MM.1S (cell line): ENCODE data around the gene TKT.

Experiments
- DNase-seq: peaks from one replicate; pipeline ENCODE4 v3.0.0-alpha.2; 2015
- H2AFZ ChIP-seq: fragments of 300-600 bp; sonication (generic); 2 replicates; pipeline ENCODE4 v1.6.0; 2016; ENCODE audit warnings: antibody characterized with exemption, low read length
- H3F3A ChIP-seq: fragments of 300-600 bp; sonication (generic); 2 replicates; pipeline ENCODE4 v1.6.1; 2016; ENCODE audit warnings: mild to moderate bottlenecking, antibody characterized with exemption, low read length, moderate library complexity, mixed read lengths; ENCODE audit not compliant: insufficient read depth
- H3K27ac ChIP-seq: fragments of 300-600 bp; sonication (generic); 2 replicates; pipeline ENCODE4 v1.5.1; 2016; ENCODE audit warnings: mild to moderate bottlenecking, low read length
- H3K27me3 ChIP-seq: fragments of 300-600 bp; sonication (generic); replicated peaks from 2 replicates; pipeline ENCODE4 v1.6.0; 2016; ENCODE audit warnings: low read length; ENCODE audit not compliant: insufficient read depth
- H3K36me3 ChIP-seq: fragments of 300-600 bp; sonication (generic); replicated peaks from 2 replicates; pipeline ENCODE4 v1.6.1; 2016; ENCODE audit warnings: mild to moderate bottlenecking, low read length, mixed read lengths; ENCODE audit not compliant: insufficient read depth
- H3K4me1 ChIP-seq: fragments of 300-600 bp; sonication (generic); 2 replicates; pipeline ENCODE4 v1.6.1; 2016; ENCODE audit warnings: low read length, mixed read lengths
- H3K4me2 ChIP-seq: fragments of 300-600 bp; sonication (generic); 2 replicates; pipeline ENCODE4 v1.6.0; 2016; ENCODE audit warnings: low read depth, low read length
- H3K4me3 ChIP-seq: fragments of 300-600 bp; sonication (generic); 2 replicates; pipeline ENCODE4 v1.5.1; 2016; ENCODE audit warnings: low read length, mixed read lengths
- H3K79me2 ChIP-seq: fragments of 300-600 bp; sonication (generic); 2 replicates; pipeline ENCODE4 v1.6.1; 2016; ENCODE audit warnings: mixed run types, low read length, mixed read lengths
- H3K9ac ChIP-seq: fragments of 300-600 bp; sonication (generic); 2 replicates; pipeline ENCODE4 v1.6.1; 2016; ENCODE audit warnings: low read length, mixed read lengths
- H3K9me2 ChIP-seq: fragments of 300-600 bp; sonication (generic); replicated peaks from 2 replicates; pipeline ENCODE4 v1.6.1; 2016; ENCODE audit warnings: mild to moderate bottlenecking, low read length, mixed read lengths; ENCODE audit not compliant: insufficient read depth
- H3K9me3 ChIP-seq: fragments of 300-600 bp; sonication (generic); replicated peaks from 2 replicates; pipeline ENCODE4 v1.6.1; 2016; ENCODE audit warnings: mild to moderate bottlenecking, low read length, mixed read lengths; ENCODE audit not compliant: insufficient read depth
- H4K20me1 ChIP-seq: fragments of 300-600 bp; sonication (generic); 2 replicates; pipeline ENCODE4 v1.6.1; 2016; ENCODE audit warnings: mild to moderate bottlenecking, low read length, moderate library complexity, mixed read lengths; ENCODE audit not compliant: insufficient read depth
- EZH2 ChIP-seq: fragments of 300-600 bp; sonication (generic); optimal IDR thresholded peaks from 2 replicates; pipeline ENCODE3; 2017; ENCODE audit warnings: low read depth, mild to moderate bottlenecking, antibody characterized with exemption, low read length, mixed read lengths
- EZH2phosphoT487 ChIP-seq: fragments of 300-600 bp; sonication (generic); IDR thresholded peaks from 2 replicates; pipeline ENCODE4 v1.6.1; 2018; ENCODE audit warnings: antibody characterized with exemption, low read length
- TF ChIP-seq, protein P1 (sequence below): fragments of 300-600 bp; sonication (generic); IDR thresholded peaks from 2 replicates; pipeline ENCODE4 v1.5.1; 2016; ENCODE audit warnings: antibody characterized with exemption, low read length, mixed read lengths

Gene TKT

DNA sequence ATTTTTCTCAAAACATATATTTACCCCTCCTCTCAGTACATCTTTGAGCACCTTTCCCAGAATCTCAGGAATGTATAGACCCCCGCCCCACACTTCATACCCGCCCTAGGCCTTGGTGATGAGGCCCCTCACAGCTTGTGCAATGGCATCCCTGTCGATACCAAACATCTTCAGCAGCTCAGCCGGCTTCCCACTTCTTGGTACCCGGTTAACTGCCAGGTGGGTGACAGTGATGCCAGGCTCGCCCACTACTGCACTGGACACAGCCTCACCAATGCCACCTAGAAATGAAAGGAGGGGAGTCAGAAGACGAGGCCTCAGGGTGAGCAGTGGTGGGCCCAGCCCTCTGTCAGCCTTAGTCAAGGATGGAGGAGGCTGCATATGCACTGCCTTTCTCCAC is 30.2 kb downstream of the TKT start:
- no peaks in the 10 kb centered on the region for H4K20me1 ChIP-seq

DNA sequence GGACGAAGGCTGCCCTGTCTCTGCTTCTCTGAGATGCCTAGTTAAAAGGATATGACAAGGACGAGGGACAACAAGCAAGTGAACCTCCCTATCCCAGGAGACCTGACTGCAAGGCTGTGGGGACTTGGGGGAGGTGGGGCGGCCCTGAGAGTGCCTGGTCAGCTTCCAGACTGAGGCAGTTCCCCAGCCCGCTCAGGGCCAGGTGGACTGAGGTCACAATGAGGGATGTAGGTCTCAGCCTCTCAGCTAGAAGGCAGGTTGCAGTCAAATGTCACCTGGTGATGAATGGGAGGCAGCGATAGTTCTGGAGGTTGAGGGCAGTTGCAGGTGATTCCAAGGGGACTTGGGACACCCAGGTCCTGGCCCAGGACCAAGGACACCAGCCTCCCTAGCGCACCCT is 30.6 kb downstream of the TKT start:
- no peak for TF ChIP-seq EZH2phosphoT487
- TF ChIP-seq, protein P1, sequence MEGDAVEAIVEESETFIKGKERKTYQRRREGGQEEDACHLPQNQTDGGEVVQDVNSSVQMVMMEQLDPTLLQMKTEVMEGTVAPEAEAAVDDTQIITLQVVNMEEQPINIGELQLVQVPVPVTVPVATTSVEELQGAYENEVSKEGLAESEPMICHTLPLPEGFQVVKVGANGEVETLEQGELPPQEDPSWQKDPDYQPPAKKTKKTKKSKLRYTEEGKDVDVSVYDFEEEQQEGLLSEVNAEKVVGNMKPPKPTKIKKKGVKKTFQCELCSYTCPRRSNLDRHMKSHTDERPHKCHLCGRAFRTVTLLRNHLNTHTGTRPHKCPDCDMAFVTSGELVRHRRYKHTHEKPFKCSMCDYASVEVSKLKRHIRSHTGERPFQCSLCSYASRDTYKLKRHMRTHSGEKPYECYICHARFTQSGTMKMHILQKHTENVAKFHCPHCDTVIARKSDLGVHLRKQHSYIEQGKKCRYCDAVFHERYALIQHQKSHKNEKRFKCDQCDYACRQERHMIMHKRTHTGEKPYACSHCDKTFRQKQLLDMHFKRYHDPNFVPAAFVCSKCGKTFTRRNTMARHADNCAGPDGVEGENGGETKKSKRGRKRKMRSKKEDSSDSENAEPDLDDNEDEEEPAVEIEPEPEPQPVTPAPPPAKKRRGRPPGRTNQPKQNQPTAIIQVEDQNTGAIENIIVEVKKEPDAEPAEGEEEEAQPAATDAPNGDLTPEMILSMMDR: no peak
- TF ChIP-seq EZH2: no peak

More for the DNA sequence above, 30.2 kb downstream of the TKT start:
- Histone ChIP-seq H3K4me1 (no peaks in the 10 kb centered on the region), H3K9ac (no peak overlapping the region), H3K36me3 (peaks cover 11% of the 10 kb centered on the region), H3K9me2 (no peaks in the 10 kb centered on the region), H3F3A (peaks cover 13% of the 10 kb centered on the region), H3K27me3 (no peaks in the 10 kb centered on the region), H3K4me3 (no peak overlapping the region), H2AFZ (no peak overlapping the region), H3K27ac (no peak overlapping the region), H3K79me2 (0 out of 2 replicates have a peak, but pooled peaks cover 10% of the 10 kb centered on the region), H3K4me2 (no peak overlapping the region), H3K9me3 (no peaks in the 10 kb centered on the region)
- TF ChIP-seq EZH2phosphoT487 (no peak), EZH2 (no peak)
- TF ChIP-seq, protein P1: no peak
- DNase-seq: no peak

DNA sequence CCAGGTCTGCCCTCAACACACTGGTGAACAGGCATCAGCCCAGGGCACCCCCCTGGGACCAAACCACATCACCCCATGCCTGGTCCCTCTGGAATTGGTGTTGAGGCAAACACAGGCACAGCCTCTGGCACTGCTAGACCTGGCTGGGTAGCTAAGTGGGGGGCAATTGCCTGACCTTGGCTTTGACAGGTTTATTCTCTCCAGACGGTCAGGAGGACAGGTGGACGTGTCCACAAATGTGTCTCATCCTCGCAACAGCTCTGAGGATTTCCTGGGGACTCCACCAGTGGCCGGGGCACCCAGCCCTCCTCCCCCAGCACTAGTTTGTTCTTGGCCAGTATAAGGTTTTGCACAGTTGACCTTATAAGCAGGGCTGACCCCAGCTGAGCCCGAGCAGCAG is 31.3 kb downstream of the TKT start:
- H3K4me3 ChIP-seq: no peak overlapping the region
- no peak for DNase-seq
- peaks cover 8% of the 10 kb centered on the region for H3K36me3 ChIP-seq
- no peaks in the 10 kb centered on the region for H3K9me2 ChIP-seq
- H3K9me3 ChIP-seq: no peaks in the 10 kb centered on the region
- no peaks in the 10 kb centered on the region for H3K27me3 ChIP-seq
- TF ChIP-seq EZH2phosphoT487 (no peak), EZH2 (no peak)
- TF ChIP-seq, protein P1: no peak
- H3K9ac ChIP-seq: no peak overlapping the region
- H3F3A ChIP-seq: peaks cover 16% of the 10 kb centered on the region
- no peak overlapping the region for H2AFZ ChIP-seq
- no peak overlapping the region for H3K27ac ChIP-seq
- 0 out of 2 replicates have a peak, but pooled peaks cover 10% of the 10 kb centered on the region for H3K79me2 ChIP-seq
- H3K4me1 ChIP-seq: no peaks in the 10 kb centered on the region
- no peak overlapping the region for H3K4me2 ChIP-seq
- no peaks in the 10 kb centered on the region for H4K20me1 ChIP-seq

More for the DNA sequence above, 30.6 kb downstream of the TKT start:
- H3K4me1 ChIP-seq: no peaks in the 10 kb centered on the region
- H4K20me1 ChIP-seq: no peaks in the 10 kb centered on the region
- H3K79me2 ChIP-seq: 0 out of 2 replicates have a peak, but pooled peaks cover 10% of the 10 kb centered on the region
- DNase-seq: no peak
- H3K9me2 ChIP-seq: no peaks in the 10 kb centered on the region
- H3K27me3 ChIP-seq: no peaks in the 10 kb centered on the region
- H3F3A ChIP-seq: peaks cover 15% of the 10 kb centered on the region
- H3K27ac ChIP-seq: no peak overlapping the region
- H3K9ac ChIP-seq: no peak overlapping the region
- no peaks in the 10 kb centered on the region for H3K9me3 ChIP-seq
- H3K4me3 ChIP-seq: no peak overlapping the region
- H2AFZ ChIP-seq: no peak overlapping the region
- peaks cover 8% of the 10 kb centered on the region for H3K36me3 ChIP-seq
- H3K4me2 ChIP-seq: no peak overlapping the region
